WTC11 (cell line): Measurements from ENCODE around the gene FXN. TPM values are rescaled to one million over a fixed set of nuclear protein-coding genes. Genes with fewer than 3 reads are reported as not detected.

ENCODE experiments used
- ATAC-seq: fragments of 200-7000 bp; cut with Tn5 transposase; 2 replicates; pipeline ENCODE4 v1.10.0; 2021; ENCODE audit warnings: mild to moderate bottlenecking, moderate library complexity
- CTCF ChIA-PET: fragments of 300-600 bp; sonication (Branson Sonifier 250); formaldehyde crosslinking; loops from one replicate; lab custom pipeline; 2021; ENCODE audit warnings: antibody characterized with exemption; lab: Charles Lee
- POLR2A ChIA-PET: fragments of 350-600 bp; sonication (Branson Sonifier 250); formaldehyde crosslinking; loops from one replicate; lab custom pipeline; 2021; ENCODE audit warnings: antibody characterized with exemption; lab: Charles Lee
- DNase-seq: peaks from one replicate; pipeline ENCODE4 v3.0.0; 2021; ENCODE audit warnings: low spot score
- H3K27ac Mint-ChIP-seq: 2 replicates; pipeline ENCODE4 v1.8.0; 2021; ENCODE audit warnings: mixed read lengths
- H3K27me3 Mint-ChIP-seq: 2 replicates; pipeline ENCODE4 v1.8.0; 2021; ENCODE audit warnings: low read depth, mild to moderate bottlenecking, moderate library complexity, mixed read lengths
- H3K36me3 Mint-ChIP-seq: 2 replicates; pipeline ENCODE4 v1.8.0; 2021; ENCODE audit warnings: mixed read lengths
- H3K4me1 Mint-ChIP-seq: 2 replicates; pipeline ENCODE4 v1.8.0; 2022; ENCODE audit warnings: mixed read lengths
- H3K4me3 Mint-ChIP-seq: 2 replicates; pipeline ENCODE4 v1.8.0; 2021; ENCODE audit warnings: mild to moderate bottlenecking, moderate library complexity, mixed read lengths
- H3K9me3 Mint-ChIP-seq: 2 replicates; pipeline ENCODE4 v1.8.0; 2021; ENCODE audit warnings: mixed read lengths
- CREB1 ChIP-seq: sonication (generic); formaldehyde crosslinking; IDR thresholded peaks from 2 replicates; pipeline ENCODE4 v1.8.0; 2023; ENCODE audit warnings: mild to moderate bottlenecking, missing genetic modification reagents
- EMX1 ChIP-seq: fragments of 250-450 bp; sonication (Bioruptor Pico); IDR thresholded peaks from 2 replicates; pipeline ENCODE4 v1.8.0; 2021; ENCODE audit warnings: mild to moderate bottlenecking
- FOXK1 ChIP-seq: sonication (generic); formaldehyde crosslinking; IDR thresholded peaks from 2 replicates; pipeline ENCODE4 v1.8.0; 2022; ENCODE audit warnings: mild to moderate bottlenecking, moderate library complexity, missing genetic modification reagents
- GABPB1 ChIP-seq: sonication (generic); formaldehyde crosslinking; IDR thresholded peaks from 2 replicates; pipeline ENCODE4 v1.8.1; 2023; ENCODE audit warnings: mild to moderate bottlenecking, missing genetic modification reagents
- NFATC4 ChIP-seq: fragments of 250-450 bp; sonication (Bioruptor Pico); IDR thresholded peaks from 2 replicates; pipeline ENCODE4 v1.9.0; 2021; ENCODE audit warnings: mild to moderate bottlenecking
- NR2C2 ChIP-seq: sonication (generic); formaldehyde crosslinking; IDR thresholded peaks from 2 replicates; pipeline ENCODE4 v1.8.0; 2022; ENCODE audit warnings: mild to moderate bottlenecking, missing genetic modification reagents
- NR3C1 ChIP-seq: sonication (generic); formaldehyde crosslinking; conservative IDR thresholded peaks from 2 replicates; pipeline ENCODE4 v1.8.1; 2023; ENCODE audit warnings: low read depth, mild to moderate bottlenecking, missing genetic modification reagents
- SMAD4 ChIP-seq: sonication (generic); formaldehyde crosslinking; IDR thresholded peaks from 2 replicates; pipeline ENCODE4 v1.8.0; 2022; ENCODE audit warnings: mild to moderate bottlenecking, missing genetic modification reagents
- SP1 ChIP-seq: sonication (generic); formaldehyde crosslinking; conservative IDR thresholded peaks from 2 replicates; pipeline ENCODE4 v1.8.1; 2022; ENCODE audit warnings: missing genetic modification reagents
- ZNF671 ChIP-seq: fragments of 250-450 bp; sonication (Bioruptor Pico); IDR thresholded peaks from 2 replicates; pipeline ENCODE4 v1.8.0; 2021; ENCODE audit warnings: mild to moderate bottlenecking
- total RNA-seq: library from RNA; stranded (reverse); gene quantifications from 3 replicates; pipeline ENCODE4 v1.2.3, GENCODE V29; 2021
- TF ChIP-seq, protein P1 (sequence below): sonication (generic); formaldehyde crosslinking; conservative IDR thresholded peaks from 2 replicates; pipeline ENCODE4 v1.8.1; 2023; ENCODE audit warnings: mild to moderate bottlenecking, low read depth, missing genetic modification reagents, moderate library complexity
- TF ChIP-seq, protein P2 (sequence below): sonication (generic); formaldehyde crosslinking; IDR thresholded peaks from 2 replicates; pipeline ENCODE4 v1.8.0; 2022; ENCODE audit warnings: missing genetic modification reagents
- TF ChIP-seq, protein P3 (sequence below): sonication (generic); formaldehyde crosslinking; IDR thresholded peaks from 2 replicates; pipeline ENCODE4 v1.8.1; 2023; ENCODE audit warnings: mild to moderate bottlenecking, missing genetic modification reagents, moderate library complexity
- TF ChIP-seq, protein P4 (sequence below): fragments of 250-450 bp; sonication (Bioruptor Pico); IDR thresholded peaks from 2 replicates; pipeline ENCODE4 v1.9.0; 2021; ENCODE audit warnings: mild to moderate bottlenecking, borderline replicate concordance
- TF ChIP-seq, protein P5 (sequence below): sonication (generic); formaldehyde crosslinking; IDR thresholded peaks from 2 replicates; pipeline ENCODE4 v1.8.1; 2022; ENCODE audit warnings: mild to moderate bottlenecking, missing genetic modification reagents, moderate library complexity, borderline replicate concordance
- TF ChIP-seq, protein P6 (sequence below): sonication (generic); formaldehyde crosslinking; IDR thresholded peaks from 2 replicates; pipeline ENCODE4 v1.8.1; 2023; ENCODE audit warnings: mild to moderate bottlenecking, missing genetic modification reagents, moderate library complexity
- TF ChIP-seq, protein P7 (sequence below): sonication (generic); formaldehyde crosslinking; IDR thresholded peaks from 2 replicates; pipeline ENCODE4 v1.8.1; 2022; ENCODE audit warnings: missing genetic modification reagents, borderline replicate concordance
- TF ChIP-seq, protein P8 (sequence below): sonication (generic); formaldehyde crosslinking; IDR thresholded peaks from 2 replicates; pipeline ENCODE4 v1.8.0; 2022; ENCODE audit warnings: mild to moderate bottlenecking, missing genetic modification reagents

Gene FXN
- total RNA-seq, 1 experiment from 2014 or later, result 30.6 TPM

DNA sequence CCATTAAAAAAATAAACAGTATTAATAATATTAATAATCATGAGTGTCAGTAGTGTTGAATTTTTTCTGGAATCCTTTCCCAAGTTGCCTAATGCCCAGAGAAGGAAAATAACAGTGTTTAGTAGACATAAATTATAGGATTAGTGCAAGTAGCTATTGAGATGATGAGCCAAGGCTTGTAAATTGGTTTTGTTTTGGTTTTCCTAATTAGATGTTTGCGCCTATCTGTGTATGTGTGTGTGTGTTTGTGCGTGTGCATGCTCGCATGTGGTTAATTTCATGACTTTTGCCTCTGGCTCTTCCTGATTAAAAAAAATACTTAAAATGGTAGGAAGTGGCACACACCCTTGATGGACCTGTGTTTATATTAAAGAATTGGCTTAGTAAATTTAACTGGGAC, 55.4 kb downstream of the FXN start (continued):
- TF ChIP-seq NFATC4 (CRISPR knock-in tag) (no peak), GABPB1 (CRISPR knock-in tag) (no peak), NR2C2 (CRISPR knock-in tag) (no peak), SP1 (CRISPR knock-in tag) (no peak), CREB1 (no peak)
- TF ChIP-seq, protein P1, sequence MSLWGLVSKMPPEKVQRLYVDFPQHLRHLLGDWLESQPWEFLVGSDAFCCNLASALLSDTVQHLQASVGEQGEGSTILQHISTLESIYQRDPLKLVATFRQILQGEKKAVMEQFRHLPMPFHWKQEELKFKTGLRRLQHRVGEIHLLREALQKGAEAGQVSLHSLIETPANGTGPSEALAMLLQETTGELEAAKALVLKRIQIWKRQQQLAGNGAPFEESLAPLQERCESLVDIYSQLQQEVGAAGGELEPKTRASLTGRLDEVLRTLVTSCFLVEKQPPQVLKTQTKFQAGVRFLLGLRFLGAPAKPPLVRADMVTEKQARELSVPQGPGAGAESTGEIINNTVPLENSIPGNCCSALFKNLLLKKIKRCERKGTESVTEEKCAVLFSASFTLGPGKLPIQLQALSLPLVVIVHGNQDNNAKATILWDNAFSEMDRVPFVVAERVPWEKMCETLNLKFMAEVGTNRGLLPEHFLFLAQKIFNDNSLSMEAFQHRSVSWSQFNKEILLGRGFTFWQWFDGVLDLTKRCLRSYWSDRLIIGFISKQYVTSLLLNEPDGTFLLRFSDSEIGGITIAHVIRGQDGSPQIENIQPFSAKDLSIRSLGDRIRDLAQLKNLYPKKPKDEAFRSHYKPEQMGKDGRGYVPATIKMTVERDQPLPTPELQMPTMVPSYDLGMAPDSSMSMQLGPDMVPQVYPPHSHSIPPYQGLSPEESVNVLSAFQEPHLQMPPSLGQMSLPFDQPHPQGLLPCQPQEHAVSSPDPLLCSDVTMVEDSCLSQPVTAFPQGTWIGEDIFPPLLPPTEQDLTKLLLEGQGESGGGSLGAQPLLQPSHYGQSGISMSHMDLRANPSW (CRISPR knock-in tag), result no peak
- TF ChIP-seq, protein P2, sequence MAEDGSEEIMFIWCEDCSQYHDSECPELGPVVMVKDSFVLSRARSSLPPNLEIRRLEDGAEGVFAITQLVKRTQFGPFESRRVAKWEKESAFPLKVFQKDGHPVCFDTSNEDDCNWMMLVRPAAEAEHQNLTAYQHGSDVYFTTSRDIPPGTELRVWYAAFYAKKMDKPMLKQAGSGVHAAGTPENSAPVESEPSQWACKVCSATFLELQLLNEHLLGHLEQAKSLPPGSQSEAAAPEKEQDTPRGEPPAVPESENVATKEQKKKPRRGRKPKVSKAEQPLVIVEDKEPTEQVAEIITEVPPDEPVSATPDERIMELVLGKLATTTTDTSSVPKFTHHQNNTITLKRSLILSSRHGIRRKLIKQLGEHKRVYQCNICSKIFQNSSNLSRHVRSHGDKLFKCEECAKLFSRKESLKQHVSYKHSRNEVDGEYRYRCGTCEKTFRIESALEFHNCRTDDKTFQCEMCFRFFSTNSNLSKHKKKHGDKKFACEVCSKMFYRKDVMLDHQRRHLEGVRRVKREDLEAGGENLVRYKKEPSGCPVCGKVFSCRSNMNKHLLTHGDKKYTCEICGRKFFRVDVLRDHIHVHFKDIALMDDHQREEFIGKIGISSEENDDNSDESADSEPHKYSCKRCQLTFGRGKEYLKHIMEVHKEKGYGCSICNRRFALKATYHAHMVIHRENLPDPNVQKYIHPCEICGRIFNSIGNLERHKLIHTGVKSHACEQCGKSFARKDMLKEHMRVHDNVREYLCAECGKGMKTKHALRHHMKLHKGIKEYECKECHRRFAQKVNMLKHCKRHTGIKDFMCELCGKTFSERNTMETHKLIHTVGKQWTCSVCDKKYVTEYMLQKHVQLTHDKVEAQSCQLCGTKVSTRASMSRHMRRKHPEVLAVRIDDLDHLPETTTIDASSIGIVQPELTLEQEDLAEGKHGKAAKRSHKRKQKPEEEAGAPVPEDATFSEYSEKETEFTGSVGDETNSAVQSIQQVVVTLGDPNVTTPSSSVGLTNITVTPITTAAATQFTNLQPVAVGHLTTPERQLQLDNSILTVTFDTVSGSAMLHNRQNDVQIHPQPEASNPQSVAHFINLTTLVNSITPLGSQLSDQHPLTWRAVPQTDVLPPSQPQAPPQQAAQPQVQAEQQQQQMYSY (CRISPR knock-in tag), result no peak
- TF ChIP-seq, protein P3, sequence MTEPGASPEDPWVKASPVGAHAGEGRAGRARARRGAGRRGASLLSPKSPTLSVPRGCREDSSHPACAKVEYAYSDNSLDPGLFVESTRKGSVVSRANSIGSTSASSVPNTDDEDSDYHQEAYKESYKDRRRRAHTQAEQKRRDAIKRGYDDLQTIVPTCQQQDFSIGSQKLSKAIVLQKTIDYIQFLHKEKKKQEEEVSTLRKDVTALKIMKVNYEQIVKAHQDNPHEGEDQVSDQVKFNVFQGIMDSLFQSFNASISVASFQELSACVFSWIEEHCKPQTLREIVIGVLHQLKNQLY (CRISPR knock-in tag), result no peak
- TF ChIP-seq, protein P4, sequence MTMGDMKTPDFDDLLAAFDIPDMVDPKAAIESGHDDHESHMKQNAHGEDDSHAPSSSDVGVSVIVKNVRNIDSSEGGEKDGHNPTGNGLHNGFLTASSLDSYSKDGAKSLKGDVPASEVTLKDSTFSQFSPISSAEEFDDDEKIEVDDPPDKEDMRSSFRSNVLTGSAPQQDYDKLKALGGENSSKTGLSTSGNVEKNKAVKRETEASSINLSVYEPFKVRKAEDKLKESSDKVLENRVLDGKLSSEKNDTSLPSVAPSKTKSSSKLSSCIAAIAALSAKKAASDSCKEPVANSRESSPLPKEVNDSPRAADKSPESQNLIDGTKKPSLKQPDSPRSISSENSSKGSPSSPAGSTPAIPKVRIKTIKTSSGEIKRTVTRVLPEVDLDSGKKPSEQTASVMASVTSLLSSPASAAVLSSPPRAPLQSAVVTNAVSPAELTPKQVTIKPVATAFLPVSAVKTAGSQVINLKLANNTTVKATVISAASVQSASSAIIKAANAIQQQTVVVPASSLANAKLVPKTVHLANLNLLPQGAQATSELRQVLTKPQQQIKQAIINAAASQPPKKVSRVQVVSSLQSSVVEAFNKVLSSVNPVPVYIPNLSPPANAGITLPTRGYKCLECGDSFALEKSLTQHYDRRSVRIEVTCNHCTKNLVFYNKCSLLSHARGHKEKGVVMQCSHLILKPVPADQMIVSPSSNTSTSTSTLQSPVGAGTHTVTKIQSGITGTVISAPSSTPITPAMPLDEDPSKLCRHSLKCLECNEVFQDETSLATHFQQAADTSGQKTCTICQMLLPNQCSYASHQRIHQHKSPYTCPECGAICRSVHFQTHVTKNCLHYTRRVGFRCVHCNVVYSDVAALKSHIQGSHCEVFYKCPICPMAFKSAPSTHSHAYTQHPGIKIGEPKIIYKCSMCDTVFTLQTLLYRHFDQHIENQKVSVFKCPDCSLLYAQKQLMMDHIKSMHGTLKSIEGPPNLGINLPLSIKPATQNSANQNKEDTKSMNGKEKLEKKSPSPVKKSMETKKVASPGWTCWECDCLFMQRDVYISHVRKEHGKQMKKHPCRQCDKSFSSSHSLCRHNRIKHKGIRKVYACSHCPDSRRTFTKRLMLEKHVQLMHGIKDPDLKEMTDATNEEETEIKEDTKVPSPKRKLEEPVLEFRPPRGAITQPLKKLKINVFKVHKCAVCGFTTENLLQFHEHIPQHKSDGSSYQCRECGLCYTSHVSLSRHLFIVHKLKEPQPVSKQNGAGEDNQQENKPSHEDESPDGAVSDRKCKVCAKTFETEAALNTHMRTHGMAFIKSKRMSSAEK (CRISPR knock-in tag), result no peak
- TF ChIP-seq, protein P5, sequence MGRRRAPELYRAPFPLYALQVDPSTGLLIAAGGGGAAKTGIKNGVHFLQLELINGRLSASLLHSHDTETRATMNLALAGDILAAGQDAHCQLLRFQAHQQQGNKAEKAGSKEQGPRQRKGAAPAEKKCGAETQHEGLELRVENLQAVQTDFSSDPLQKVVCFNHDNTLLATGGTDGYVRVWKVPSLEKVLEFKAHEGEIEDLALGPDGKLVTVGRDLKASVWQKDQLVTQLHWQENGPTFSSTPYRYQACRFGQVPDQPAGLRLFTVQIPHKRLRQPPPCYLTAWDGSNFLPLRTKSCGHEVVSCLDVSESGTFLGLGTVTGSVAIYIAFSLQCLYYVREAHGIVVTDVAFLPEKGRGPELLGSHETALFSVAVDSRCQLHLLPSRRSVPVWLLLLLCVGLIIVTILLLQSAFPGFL (CRISPR knock-in tag), result no peak

DNA sequence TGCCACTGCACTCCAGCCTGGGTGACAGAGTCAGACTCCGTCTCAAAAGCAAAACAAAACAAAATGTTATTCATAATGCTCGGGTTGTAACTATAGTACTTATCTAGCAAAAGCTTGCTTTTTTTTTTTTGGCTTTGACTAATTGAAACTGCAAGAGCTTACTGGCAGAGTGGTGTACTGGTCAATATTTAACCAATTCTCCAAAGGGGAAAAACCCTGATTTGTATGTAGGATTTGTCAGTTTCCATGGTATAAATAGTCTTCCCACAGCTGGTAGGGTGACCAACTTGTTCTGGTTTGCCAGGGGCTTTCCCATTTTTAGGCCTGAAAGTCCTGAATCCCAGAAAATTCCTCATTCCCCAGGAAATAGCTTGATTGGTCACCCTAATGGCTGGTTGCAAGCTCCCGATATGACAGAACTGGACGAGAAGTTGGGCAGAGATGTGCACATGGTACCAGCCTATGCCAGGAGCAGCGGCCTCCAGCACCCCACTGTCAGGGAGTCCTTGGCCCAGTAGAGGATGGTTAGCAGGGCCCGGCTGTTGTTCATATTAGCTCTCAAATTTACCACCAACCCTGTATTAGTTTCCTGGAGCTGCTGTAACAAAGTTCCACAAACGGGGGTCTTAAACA, 58.0 kb downstream of the FXN start:
- Mint-ChIP-seq H3K27me3 (no peaks in the 10 kb centered on the region), H3K4me1 (peaks cover 46% of the 10 kb centered on the region), H3K9me3 (0 out of 2 replicates have a peak, but pooled peaks cover 5% of the 10 kb centered on the region), H3K36me3 (no peaks in the 10 kb centered on the region), H3K4me3 (no peak overlapping the region), H3K27ac (no peak overlapping the region)
- ChIA-PET POLR2A (interaction anchor here (0.7 kb wide), 1 partner anchor 28 kb away, joined by 3 read pairs; no protein-coding TSS in a partner anchor), CTCF (interaction anchor here (1.0 kb wide), 2 partner anchors 56 to 65 kb away, joined by 3 read pairs; no protein-coding TSS in a partner anchor)
- ATAC-seq, result no peak
- DNase-seq, result no peak
- TF ChIP-seq, protein P6, sequence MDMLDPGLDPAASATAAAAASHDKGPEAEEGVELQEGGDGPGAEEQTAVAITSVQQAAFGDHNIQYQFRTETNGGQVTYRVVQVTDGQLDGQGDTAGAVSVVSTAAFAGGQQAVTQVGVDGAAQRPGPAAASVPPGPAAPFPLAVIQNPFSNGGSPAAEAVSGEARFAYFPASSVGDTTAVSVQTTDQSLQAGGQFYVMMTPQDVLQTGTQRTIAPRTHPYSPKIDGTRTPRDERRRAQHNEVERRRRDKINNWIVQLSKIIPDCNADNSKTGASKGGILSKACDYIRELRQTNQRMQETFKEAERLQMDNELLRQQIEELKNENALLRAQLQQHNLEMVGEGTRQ (CRISPR knock-in tag), result no peak
- no peak for TF ChIP-seq EMX1 (CRISPR knock-in tag)
- no peak for TF ChIP-seq ZNF671 (CRISPR knock-in tag)
- TF ChIP-seq SMAD4, result no peak
- TF ChIP-seq FOXK1, result no peak
- TF ChIP-seq, protein P7, sequence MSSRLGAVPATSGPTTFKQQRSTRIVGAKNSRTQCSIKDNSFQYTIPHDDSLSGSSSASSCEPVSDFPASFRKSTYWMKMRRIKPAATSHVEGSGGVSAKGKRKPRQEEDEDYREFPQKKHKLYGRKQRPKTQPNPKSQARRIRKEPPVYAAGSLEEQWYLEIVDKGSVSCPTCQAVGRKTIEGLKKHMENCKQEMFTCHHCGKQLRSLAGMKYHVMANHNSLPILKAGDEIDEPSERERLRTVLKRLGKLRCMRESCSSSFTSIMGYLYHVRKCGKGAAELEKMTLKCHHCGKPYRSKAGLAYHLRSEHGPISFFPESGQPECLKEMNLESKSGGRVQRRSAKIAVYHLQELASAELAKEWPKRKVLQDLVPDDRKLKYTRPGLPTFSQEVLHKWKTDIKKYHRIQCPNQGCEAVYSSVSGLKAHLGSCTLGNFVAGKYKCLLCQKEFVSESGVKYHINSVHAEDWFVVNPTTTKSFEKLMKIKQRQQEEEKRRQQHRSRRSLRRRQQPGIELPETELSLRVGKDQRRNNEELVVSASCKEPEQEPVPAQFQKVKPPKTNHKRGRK (CRISPR knock-in tag), result no peak
- TF ChIP-seq, protein P8, sequence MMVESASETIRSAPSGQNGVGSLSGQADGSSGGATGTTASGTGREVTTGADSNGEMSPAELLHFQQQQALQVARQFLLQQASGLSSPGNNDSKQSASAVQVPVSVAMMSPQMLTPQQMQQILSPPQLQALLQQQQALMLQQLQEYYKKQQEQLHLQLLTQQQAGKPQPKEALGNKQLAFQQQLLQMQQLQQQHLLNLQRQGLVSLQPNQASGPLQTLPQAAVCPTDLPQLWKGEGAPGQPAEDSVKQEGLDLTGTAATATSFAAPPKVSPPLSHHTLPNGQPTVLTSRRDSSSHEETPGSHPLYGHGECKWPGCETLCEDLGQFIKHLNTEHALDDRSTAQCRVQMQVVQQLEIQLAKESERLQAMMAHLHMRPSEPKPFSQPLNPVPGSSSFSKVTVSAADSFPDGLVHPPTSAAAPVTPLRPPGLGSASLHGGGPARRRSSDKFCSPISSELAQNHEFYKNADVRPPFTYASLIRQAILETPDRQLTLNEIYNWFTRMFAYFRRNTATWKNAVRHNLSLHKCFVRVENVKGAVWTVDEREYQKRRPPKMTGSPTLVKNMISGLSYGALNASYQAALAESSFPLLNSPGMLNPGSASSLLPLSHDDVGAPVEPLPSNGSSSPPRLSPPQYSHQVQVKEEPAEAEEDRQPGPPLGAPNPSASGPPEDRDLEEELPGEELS, result no peak
- no peak for TF ChIP-seq CREB1
- TF ChIP-seq NR3C1 (CRISPR knock-in tag), result no peak
